EH (cell line): ENCODE data around the gene STAT5A.
"Not testable (repeated sequence)": the region's sequence is repeated elsewhere in the genome, so short reads cannot be mapped to it uniquely, and the experiment has no call there.

Experiments used
- DNase-seq: peaks from one replicate; pipeline ENCODE4 v3.0.0-alpha.2; 2015; ENCODE audit warnings: low read depth

STAT5A gene

DNA sequence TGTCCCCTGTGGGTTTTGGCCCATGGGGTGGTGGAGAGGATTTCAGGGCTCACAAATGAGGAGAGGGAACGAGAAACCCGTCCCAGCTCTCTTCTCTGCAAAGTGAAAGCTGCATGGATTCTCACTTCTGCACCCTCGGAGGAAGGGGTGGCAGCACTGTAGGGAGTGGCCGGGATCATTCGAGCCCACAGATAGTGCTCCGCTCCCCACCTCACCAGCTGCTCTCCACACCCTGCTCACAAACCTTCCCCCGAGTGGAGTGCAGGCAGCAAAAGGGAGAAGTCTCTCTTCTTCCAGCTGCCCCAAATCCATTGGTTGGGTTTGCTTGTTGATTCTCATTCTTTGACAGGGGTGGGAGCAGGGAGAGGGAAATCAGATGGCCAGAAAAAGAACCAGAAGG, 20.1 kb downstream of the STAT5A start:
- DNase-seq = no peak

- no peak for DNase-seq
Measured at GRCh38 chr17:42309142-42309541, 20.8 kb downstream of the STAT5A start.

GRCh38 chr17:42309986-42310786, 21.9 kb downstream of the STAT5A start:
- DNase-seq = no peak

DNA sequence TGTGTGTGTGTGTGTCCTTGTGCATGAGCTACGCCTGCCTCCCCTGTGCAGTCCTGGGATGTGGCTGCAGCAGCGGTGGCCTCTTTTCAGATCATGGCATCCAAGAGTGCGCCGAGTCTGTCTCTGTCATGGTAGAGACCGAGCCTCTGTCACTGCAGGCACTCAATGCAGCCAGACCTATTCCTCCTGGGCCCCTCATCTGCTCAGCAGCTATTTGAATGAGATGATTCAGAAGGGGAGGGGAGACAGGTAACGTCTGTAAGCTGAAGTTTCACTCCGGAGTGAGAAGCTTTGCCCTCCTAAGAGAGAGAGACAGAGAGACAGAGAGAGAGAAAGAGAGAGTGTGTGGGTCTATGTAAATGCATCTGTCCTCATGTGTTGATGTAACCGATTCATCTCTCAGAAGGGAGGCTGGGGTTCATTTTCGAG, 22.5 kb downstream of the STAT5A start:
- DNase-seq = no peak

- peak; percentile 91 for DNase-seq
Measured at GRCh38 chr17:42311240-42312034, 23.1 kb downstream of the STAT5A start.

DNA sequence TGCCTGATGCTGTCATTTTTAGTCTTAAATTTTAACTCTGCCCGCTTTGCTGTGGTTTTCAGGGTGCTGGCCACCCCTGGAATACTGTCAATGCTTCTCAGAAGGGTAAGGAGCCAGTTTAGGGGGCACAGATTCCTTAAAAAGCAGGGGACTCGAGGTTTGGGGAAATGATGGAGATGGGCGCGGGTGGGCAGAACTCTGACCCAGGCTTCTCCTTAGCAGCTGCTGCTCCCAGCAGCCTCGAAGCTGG, 23.7 kb downstream of the STAT5A start:
- DNase-seq = no peak

- DNase-seq = peak; percentile 88
Measured at GRCh38 chr17:42312285-42313130, 24.2 kb downstream of the STAT5A start.

GRCh38 chr17:42313389-42313772, 25.1 kb downstream of the STAT5A start:
- DNase-seq = no peak

DNA sequence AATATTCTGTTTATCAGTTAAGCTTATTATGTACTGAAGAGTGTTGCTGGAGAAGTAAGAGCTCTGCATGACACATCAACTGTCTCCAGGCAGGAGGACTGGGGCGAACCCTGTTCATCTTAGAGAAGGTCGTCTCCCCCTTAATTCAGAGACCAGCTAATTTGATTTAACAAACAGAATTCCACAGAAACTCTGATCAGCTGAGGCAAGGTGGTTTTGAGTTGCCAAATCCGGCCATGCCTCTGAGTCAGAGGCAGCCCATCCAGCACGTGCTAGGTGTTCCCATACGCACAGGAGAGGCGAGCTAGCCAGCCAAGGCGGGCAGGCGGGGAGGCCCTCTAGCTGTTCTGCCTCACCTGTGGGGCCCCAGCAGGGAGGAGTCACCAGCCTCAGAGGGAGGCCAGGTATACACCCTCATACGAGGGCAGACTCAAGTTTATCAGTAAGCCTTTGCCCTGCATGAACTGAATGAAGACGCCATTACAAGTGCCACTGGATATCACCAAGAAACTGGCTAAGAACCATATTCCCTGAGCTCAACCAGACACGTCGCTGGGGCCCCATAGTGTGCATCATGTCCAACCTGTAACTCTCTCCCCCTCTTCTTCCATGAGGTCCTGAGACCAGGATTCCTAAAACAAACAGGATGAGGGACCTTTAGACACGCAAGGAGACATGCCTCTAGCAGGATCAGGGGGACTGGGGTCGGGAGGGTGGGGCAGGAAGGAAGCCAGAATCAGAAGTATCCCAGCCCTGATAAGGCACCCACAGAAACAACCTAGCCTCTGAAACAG, 25.7 kb downstream of the STAT5A start:
- DNase-seq = no peak

DNA sequence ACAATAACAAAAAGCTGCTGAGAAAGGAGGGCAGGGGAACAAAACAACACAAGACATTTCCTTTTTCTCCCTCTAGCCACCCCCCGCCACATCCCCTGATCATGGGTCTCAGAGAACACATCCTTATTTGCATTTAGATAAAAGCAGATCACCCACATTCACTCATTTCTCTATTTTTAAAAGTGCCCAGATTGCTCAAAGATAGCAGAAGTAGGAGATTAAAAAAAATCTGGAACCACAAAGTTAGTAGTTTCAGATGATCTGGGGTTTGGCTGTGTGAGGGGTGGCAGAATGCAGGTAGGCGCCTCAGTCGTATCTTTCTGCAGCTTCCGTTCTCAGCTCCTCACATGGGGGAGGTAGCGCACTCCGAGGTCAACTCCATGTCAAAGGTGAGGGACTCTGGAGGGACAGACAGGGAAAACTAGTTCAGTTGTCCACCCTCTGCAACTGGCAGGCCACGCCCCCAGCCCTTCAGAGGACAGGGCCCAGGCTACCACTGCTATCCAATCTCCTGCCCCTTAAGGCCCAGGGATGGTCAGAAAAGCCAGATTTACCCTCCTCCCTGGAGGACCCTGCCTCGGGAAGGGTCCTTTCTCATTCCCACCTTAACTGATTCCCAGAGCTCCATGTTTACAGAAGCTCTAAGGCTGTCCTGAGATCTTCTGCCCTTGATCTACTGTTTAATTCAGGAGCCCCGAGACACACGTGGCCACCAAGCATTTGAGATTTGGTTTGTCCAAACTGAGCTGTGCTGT, 27.3 kb downstream of the STAT5A start:
- no peak for DNase-seq

GRCh38 chr17:42316755-42317154, 28.5 kb downstream of the STAT5A start:
- DNase-seq = no peak

GRCh38 chr17:42317266-42317845, 29.1 kb downstream of the STAT5A start:
- no peak for DNase-seq

GRCh38 chr17:42317967-42318366, 29.7 kb downstream of the STAT5A start:
- DNase-seq = not testable (repeated sequence)

- DNase-seq = no peak
Measured at GRCh38 chr17:42321555-42321954, 33.3 kb downstream of the STAT5A start.

DNA sequence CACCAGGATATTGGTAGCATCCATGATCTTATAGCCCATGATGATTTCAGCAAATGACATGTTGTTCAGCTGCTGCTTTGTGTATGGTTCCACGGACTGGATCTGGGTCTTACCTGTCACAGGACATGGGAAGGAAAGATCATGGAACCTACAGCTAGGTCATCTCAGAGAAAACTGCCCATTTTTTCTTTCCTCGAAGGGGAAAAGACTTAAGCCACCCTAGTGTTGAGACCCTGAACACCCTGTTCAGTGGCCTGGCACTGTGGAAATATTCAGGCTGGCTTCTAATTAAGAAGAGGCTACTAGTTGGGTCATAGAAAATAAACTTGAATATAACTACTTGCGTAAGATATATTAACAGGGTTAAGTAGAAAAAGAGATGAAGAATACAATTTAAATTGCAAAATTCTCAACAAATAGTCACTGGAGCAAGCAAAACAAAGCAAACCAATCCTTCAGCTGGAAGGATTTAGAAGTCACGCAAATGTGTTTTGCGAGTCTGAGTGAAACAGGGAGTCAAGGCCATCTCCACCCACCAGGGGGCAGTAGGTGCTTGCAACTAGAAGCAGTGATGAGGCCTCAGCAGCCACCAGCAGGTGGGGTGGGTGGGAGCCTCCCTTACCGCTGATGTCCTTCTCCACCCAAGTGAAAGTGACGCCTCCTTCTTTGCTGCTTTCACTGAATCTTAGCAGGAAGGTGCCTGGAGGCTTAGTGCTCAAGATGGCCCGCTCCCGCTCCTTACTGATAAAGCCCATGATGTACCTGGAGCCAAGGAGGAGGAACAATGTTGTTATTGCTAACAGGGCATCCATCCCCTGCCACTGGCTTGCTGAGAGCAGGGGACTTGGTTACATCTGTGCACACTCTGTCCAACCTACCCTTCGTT, 34.3 kb downstream of the STAT5A start:
- peak; percentile 91 for DNase-seq

GRCh38 chr17:42323268-42323773, 35.0 kb downstream of the STAT5A start:
- DNase-seq = no peak

DNA sequence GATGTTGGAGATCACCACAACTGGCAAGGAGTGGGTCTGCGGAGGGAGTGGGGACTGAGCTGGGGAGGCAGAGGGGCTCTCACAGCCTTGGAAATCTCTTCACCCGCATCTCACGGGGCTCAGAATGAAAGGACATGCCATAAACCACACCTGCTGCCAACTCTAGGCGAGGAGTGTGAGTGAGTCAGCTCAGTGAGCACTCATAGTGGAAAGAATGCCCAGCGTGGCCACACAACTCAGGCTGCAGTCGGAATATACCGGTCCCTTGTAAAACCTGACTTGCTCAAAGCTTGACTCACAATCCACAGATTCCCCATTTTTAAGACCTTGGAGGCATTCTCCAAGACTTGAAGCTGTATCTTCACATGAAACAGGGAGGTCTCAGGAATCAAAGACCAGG, 36.7 kb downstream of the STAT5A start:
- peak; percentile 93 for DNase-seq

GRCh38 chr17:42329025-42329976, 41.0 kb downstream of the STAT5A start:
- peak; percentile 86 for DNase-seq
